SK-N-SH treated with all-trans-retinoic acid at 6 μM for 48 hours (cell line): Measurements from ENCODE around the gene ULK3.

Experiments
- ARNTL ChIP-seq: fragments of 450-650 bp; formaldehyde crosslinking; IDR thresholded peaks from 2 replicates; pipeline ENCODE4 v1.5.0; 2020; ENCODE audit warnings: low read depth, mild to moderate bottlenecking, moderate library complexity, borderline replicate concordance
- BACH2 ChIP-seq: fragments of 250-450 bp; sonication (Bioruptor Pico); IDR thresholded peaks from 2 replicates; pipeline ENCODE4 v1.9.0; 2021; ENCODE audit warnings: mild to moderate bottlenecking, borderline replicate concordance
- ESRRG ChIP-seq: fragments of 250-450 bp; sonication (Bioruptor Pico); IDR thresholded peaks from 2 replicates; pipeline ENCODE4 v1.6.1; 2021; ENCODE audit warnings: mild to moderate bottlenecking
- GLIS3 ChIP-seq: fragments of 250-450 bp; sonication (Bioruptor Pico); IDR thresholded peaks from 2 replicates; pipeline ENCODE4 v1.5.0; 2020; ENCODE audit warnings: mild to moderate bottlenecking, moderate library complexity
- OSR1 ChIP-seq: fragments of 250-450 bp; sonication (Bioruptor Pico); IDR thresholded peaks from 2 replicates; pipeline ENCODE4 v1.8.0; 2022; ENCODE audit warnings: moderate library complexity, mild to moderate bottlenecking, inconsistent platforms
- PPARA ChIP-seq: fragments of 250-450 bp; sonication (Bioruptor Pico); IDR thresholded peaks from 2 replicates; pipeline ENCODE4 v1.5.0; 2020; ENCODE audit warnings: mild to moderate bottlenecking, borderline replicate concordance
- SNAI2 ChIP-seq: fragments of 250-450 bp; sonication (Bioruptor Pico); IDR thresholded peaks from 2 replicates; pipeline ENCODE4 v1.5.0; 2020; ENCODE audit warnings: mild to moderate bottlenecking, moderate library complexity
- TOX ChIP-seq: fragments of 250-450 bp; sonication (Bioruptor Pico); IDR thresholded peaks from 2 replicates; pipeline ENCODE4 v1.8.0; 2021; ENCODE audit warnings: mild to moderate bottlenecking, moderate library complexity, borderline replicate concordance
- ZC3H10 ChIP-seq: fragments of 250-450 bp; sonication (Bioruptor Pico); IDR thresholded peaks from 2 replicates; pipeline ENCODE4 v1.5.1; 2021; ENCODE audit warnings: mild to moderate bottlenecking, moderate library complexity
- ZFP3 ChIP-seq: fragments of 250-450 bp; sonication (Bioruptor Pico); IDR thresholded peaks from 2 replicates; pipeline ENCODE4 v1.5.0; 2020; ENCODE audit warnings: mild to moderate bottlenecking, moderate library complexity
- TF ChIP-seq, protein P1 (sequence below): fragments of 250-450 bp; sonication (Bioruptor Pico); IDR thresholded peaks from 2 replicates; pipeline ENCODE4 v1.8.0; 2021; ENCODE audit warnings: low read depth, mild to moderate bottlenecking, moderate library complexity, borderline replicate concordance
- TF ChIP-seq, protein P2 (sequence below): fragments of 250-450 bp; sonication (Bioruptor Pico); IDR thresholded peaks from 2 replicates; pipeline ENCODE4 v1.5.0; 2020; ENCODE audit warnings: mild to moderate bottlenecking, moderate library complexity
- TF ChIP-seq, protein P3 (sequence below): fragments of 250-450 bp; sonication (Bioruptor Pico); IDR thresholded peaks from 2 replicates; pipeline ENCODE4 v1.8.0; 2020; ENCODE audit warnings: mild to moderate bottlenecking, moderate library complexity, borderline replicate concordance

DNA sequence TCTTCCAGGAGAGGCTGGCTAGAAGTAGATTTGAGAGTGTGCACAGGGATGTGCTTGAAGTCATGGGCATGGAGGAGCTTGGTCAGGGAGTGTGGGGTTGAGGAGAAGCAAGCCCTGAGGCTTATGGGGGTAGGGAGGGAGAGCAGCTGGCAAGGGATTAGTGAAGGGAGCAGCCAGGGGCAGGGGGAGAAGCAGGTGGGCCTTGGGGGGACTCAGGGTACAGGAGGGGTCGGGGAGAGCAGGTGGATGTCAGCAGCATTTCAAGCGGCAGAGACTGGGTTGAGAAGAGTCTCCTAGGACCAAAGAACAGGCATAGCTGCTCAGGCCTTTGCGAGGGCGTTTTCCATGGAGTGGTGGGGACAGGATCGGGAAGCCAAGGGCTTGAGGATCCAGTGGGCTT lies 33.7 kb downstream of the ULK3 start:
- TF ChIP-seq, protein P1, sequence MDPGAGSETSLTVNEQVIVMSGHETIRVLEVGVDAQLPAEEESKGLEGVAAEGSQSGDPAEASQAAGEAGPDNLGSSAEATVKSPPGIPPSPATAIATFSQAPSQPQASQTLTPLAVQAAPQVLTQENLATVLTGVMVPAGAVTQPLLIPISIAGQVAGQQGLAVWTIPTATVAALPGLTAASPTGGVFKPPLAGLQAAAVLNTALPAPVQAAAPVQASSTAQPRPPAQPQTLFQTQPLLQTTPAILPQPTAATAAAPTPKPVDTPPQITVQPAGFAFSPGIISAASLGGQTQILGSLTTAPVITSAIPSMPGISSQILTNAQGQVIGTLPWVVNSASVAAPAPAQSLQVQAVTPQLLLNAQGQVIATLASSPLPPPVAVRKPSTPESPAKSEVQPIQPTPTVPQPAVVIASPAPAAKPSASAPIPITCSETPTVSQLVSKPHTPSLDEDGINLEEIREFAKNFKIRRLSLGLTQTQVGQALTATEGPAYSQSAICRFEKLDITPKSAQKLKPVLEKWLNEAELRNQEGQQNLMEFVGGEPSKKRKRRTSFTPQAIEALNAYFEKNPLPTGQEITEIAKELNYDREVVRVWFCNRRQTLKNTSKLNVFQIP (CRISPR knock-in tag): no peak
- no peak for TF ChIP-seq SNAI2
- no peak for TF ChIP-seq BACH2 (CRISPR knock-in tag)
- TF ChIP-seq PPARA (CRISPR knock-in tag): no peak
- TF ChIP-seq TOX (CRISPR knock-in tag): no peak
- TF ChIP-seq, protein P2, sequence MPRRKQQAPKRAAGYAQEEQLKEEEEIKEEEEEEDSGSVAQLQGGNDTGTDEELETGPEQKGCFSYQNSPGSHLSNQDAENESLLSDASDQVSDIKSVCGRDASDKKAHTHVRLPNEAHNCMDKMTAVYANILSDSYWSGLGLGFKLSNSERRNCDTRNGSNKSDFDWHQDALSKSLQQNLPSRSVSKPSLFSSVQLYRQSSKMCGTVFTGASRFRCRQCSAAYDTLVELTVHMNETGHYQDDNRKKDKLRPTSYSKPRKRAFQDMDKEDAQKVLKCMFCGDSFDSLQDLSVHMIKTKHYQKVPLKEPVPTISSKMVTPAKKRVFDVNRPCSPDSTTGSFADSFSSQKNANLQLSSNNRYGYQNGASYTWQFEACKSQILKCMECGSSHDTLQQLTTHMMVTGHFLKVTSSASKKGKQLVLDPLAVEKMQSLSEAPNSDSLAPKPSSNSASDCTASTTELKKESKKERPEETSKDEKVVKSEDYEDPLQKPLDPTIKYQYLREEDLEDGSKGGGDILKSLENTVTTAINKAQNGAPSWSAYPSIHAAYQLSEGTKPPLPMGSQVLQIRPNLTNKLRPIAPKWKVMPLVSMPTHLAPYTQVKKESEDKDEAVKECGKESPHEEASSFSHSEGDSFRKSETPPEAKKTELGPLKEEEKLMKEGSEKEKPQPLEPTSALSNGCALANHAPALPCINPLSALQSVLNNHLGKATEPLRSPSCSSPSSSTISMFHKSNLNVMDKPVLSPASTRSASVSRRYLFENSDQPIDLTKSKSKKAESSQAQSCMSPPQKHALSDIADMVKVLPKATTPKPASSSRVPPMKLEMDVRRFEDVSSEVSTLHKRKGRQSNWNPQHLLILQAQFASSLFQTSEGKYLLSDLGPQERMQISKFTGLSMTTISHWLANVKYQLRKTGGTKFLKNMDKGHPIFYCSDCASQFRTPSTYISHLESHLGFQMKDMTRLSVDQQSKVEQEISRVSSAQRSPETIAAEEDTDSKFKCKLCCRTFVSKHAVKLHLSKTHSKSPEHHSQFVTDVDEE: no peak
- TF ChIP-seq OSR1 (CRISPR knock-in tag): no peak
- no peak for TF ChIP-seq ZFP3
- no peak for TF ChIP-seq ZC3H10 (CRISPR knock-in tag)
- no peak for TF ChIP-seq GLIS3 (CRISPR knock-in tag)
- no peak for TF ChIP-seq ARNTL (CRISPR knock-in tag)
- TF ChIP-seq, protein P3, sequence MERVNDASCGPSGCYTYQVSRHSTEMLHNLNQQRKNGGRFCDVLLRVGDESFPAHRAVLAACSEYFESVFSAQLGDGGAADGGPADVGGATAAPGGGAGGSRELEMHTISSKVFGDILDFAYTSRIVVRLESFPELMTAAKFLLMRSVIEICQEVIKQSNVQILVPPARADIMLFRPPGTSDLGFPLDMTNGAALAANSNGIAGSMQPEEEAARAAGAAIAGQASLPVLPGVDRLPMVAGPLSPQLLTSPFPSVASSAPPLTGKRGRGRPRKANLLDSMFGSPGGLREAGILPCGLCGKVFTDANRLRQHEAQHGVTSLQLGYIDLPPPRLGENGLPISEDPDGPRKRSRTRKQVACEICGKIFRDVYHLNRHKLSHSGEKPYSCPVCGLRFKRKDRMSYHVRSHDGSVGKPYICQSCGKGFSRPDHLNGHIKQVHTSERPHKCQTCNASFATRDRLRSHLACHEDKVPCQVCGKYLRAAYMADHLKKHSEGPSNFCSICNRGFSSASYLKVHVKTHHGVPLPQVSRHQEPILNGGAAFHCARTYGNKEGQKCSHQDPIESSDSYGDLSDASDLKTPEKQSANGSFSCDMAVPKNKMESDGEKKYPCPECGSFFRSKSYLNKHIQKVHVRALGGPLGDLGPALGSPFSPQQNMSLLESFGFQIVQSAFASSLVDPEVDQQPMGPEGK (CRISPR knock-in tag): no peak
- no peak for TF ChIP-seq ESRRG (CRISPR knock-in tag)
